HG03469 (cell line): Measurements from ENCODE around the gene TIMM44.
"Not testable (repeated sequence)": the region's sequence is repeated elsewhere in the genome, so short reads cannot be mapped to it uniquely, and the experiment has no call there.

Experiments used
- ATAC-seq: cut with Tn5 transposase; IDR thresholded peaks from one replicate; pipeline ENCODE4 v1.9.1; 2021; ENCODE audit warnings: mild to moderate bottlenecking, moderate library complexity, moderate number of reproducible peaks; ENCODE audit not compliant: unreplicated experiment

TIMM44 gene

GRCh38 chr19:7926021-7926726, 17.3 kb downstream of the TIMM44 start, which contains the start of gene CTXN1:
CTXN1 (minus strand) TSS chr19:7926135; CDS start chr19:7925538, 597 bp downstream.
- no peak for ATAC-seq

- ATAC-seq, result no peak
These were observed 18.2 kb downstream of the TIMM44 start for GRCh38 chr19:7925171-7925851.

- no peak for ATAC-seq
These were observed 18.8 kb downstream of the TIMM44 start for GRCh38 chr19:7924651-7925170.

- ATAC-seq, result no peak
These were observed 19.2 kb downstream of the TIMM44 start for GRCh38 chr19:7924241-7924640.

- ATAC-seq, result no peak
These were observed 19.9 kb downstream of the TIMM44 start for GRCh38 chr19:7923295-7924191.

- no peak for ATAC-seq
These were observed 20.6 kb downstream of the TIMM44 start for GRCh38 chr19:7922836-7923195.

- ATAC-seq, result no peak
These were observed 21.3 kb downstream of the TIMM44 start for GRCh38 chr19:7921967-7922835.

- no peak for ATAC-seq
These were observed 22.0 kb downstream of the TIMM44 start for GRCh38 chr19:7921302-7921966.

GRCh38 chr19:7920519-7921301, 22.8 kb downstream of the TIMM44 start:
- peak; percentile 24 for ATAC-seq

GRCh38 chr19:7919610-7920518, 23.6 kb downstream of the TIMM44 start, which contains the start of gene SNAPC2:
SNAPC2 (plus strand) TSS chr19:7920338; CDS start chr19:7920367, 29 bp downstream.
- peak; percentile 38 for ATAC-seq

- no peak for ATAC-seq
These were observed 24.6 kb downstream of the TIMM44 start for GRCh38 chr19:7918615-7919421.

GRCh38 chr19:7918062-7918614, 25.3 kb downstream of the TIMM44 start:
- not testable (repeated sequence) for ATAC-seq

- ATAC-seq, result no peak
These were observed 26.0 kb downstream of the TIMM44 start for GRCh38 chr19:7917267-7918061.

- ATAC-seq, result no peak
These were observed 26.6 kb downstream of the TIMM44 start for GRCh38 chr19:7916955-7917266.

- no peak for ATAC-seq
These were observed 27.1 kb downstream of the TIMM44 start for GRCh38 chr19:7916103-7916954.
